HG02943 (cell line): ENCODE measurements around the gene RNF43.

ENCODE experiments used
- ATAC-seq: cut with Tn5 transposase; IDR thresholded peaks from one replicate; pipeline ENCODE4 v1.9.1; 2021; ENCODE audit warnings: mild to moderate bottlenecking, low read depth, moderate library complexity; ENCODE audit not compliant: unreplicated experiment

RNF43 gene

GRCh38 chr17:58368860-58369213, 48.5 kb downstream of the RNF43 start:
- ATAC-seq = no peak
